Measurements from ENCODE around the gene CR1L.

CR1L gene

DNA sequence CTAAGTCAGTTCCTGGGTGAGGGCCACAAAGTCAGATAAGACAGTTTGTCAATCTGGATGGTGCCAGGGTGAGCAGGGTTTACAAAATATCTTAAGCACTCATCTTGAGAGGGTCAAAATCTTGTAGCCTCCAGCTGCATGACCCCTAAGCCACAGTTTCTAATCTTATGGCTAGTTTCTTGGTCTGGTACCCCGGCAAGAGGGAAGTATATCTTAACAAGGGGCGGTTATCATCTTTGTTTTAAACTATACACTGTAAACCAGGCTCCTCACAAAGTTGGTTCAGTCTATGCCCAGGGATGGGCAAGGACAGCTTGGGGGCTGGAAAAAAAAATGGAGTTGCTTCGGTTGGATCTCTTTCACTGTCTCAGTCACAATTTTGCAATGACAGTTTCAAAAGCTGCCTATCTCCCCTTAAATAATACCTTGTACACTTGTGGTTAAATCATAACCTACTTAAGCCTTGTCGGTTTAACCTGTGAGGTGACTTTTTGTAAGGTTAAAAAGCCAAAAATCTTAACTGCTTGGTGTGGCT lies 99.1 kb downstream of the CR1L start:
- Histone ChIP-seq H2AFZ (no peak overlapping the region), H3K4me2 (ENCODE audit: low read length) (no peak overlapping the region), H3K27me3 (ENCODE audit: control insufficient read depth, insufficient read depth, low read length) (no peaks in the 10 kb centered on the region), H3K4me3 (ENCODE audit: low read depth, low read length) (no peak overlapping the region), H3K4me1 (no peaks in the 10 kb centered on the region), H3K9ac (no peak overlapping the region), H3K79me2 (no peaks in the 10 kb centered on the region), H3K36me3 (ENCODE audit: control insufficient read depth, insufficient read depth, low read length) (no peaks in the 10 kb centered on the region), H3K27ac (no peak overlapping the region), H3K9me3 (ENCODE audit: control insufficient read depth, low read length) (no peaks in the 10 kb centered on the region)
- TF ChIP-seq, protein P1, sequence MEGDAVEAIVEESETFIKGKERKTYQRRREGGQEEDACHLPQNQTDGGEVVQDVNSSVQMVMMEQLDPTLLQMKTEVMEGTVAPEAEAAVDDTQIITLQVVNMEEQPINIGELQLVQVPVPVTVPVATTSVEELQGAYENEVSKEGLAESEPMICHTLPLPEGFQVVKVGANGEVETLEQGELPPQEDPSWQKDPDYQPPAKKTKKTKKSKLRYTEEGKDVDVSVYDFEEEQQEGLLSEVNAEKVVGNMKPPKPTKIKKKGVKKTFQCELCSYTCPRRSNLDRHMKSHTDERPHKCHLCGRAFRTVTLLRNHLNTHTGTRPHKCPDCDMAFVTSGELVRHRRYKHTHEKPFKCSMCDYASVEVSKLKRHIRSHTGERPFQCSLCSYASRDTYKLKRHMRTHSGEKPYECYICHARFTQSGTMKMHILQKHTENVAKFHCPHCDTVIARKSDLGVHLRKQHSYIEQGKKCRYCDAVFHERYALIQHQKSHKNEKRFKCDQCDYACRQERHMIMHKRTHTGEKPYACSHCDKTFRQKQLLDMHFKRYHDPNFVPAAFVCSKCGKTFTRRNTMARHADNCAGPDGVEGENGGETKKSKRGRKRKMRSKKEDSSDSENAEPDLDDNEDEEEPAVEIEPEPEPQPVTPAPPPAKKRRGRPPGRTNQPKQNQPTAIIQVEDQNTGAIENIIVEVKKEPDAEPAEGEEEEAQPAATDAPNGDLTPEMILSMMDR (IDR thresholded peaks at IDR 0.05): no peak

DNA sequence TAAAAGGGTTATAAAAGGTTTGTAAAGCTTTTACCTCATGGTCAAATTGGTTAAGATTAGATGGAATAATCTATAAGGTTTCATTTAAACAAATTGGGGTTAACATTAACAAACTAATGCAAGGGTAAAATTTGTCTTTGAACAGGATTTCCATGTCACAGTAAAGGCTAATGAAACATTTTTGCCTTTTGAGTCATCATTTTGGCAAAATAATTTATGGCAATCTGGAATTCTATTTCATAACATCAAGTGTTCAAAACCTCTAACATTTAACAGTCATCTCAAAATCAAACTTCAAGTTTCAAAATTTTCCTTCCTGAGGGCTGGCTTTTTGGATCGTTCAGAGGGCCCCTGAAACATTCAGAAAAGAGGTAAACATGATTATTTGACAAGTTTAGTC lies 100.4 kb downstream of the CR1L start:
- no peaks in the 10 kb centered on the region for H3K36me3 ChIP-seq (ENCODE audit: control insufficient read depth, insufficient read depth, low read length)
- no peak overlapping the region for H2AFZ ChIP-seq
- no peaks in the 10 kb centered on the region for H3K27me3 ChIP-seq (ENCODE audit: control insufficient read depth, insufficient read depth, low read length)
- no peak overlapping the region for H3K9ac ChIP-seq
- H3K4me1 ChIP-seq: no peaks in the 10 kb centered on the region
- no peak overlapping the region for H3K4me2 ChIP-seq (ENCODE audit: low read length)
- TF ChIP-seq, protein P1 (IDR thresholded peaks at IDR 0.05): no peak
- H3K9me3 ChIP-seq (ENCODE audit: control insufficient read depth, low read length): no peaks in the 10 kb centered on the region
- no peak overlapping the region for H3K27ac ChIP-seq
- H3K4me3 ChIP-seq (ENCODE audit: low read depth, low read length): no peak overlapping the region
- H3K79me2 ChIP-seq: no peaks in the 10 kb centered on the region

DNA sequence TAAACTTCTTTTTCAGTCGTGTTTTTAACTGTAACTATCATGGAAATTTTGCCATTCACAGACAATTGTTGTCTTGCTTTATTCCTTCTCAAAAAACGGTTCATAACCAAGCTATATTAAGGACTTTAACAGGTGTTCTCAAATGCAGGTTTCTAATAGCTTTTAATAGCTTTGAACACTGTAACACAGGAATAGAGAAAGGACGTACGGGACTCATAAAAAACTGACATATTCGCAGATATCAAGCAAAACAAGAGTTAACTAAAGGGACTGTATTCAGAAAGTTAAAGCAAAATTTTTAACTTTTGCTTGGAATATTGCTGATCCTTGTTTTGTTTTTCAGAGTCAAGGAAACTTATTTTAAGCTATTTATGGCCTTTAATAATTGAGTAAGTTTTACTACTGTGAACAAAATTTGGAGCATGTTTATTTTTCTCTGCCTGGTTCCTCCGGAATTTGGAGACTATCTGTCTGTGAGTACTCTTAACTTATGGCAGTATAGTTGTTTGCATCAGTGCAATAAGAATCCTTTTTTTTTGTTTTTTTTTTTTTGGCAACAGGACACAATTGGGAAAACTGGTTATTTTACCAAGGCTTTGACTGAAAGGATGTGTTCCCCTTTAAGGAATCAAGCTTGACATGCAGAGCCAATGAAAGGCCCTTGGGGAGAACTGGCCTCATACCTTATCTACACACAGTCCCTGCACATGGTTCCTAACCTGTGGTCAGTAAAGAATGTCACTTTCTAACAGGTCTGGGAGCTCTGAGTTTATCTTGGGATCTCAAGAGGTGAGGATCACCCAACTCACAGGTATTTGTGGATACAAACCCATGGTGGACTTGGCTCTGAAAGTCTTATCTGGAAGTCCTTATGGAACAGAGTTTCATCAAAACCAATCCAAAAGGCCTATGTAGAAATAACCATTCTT lies 101.2 kb downstream of the CR1L start:
- TF ChIP-seq, protein P1 (IDR thresholded peaks at IDR 0.05): no peak

DNA sequence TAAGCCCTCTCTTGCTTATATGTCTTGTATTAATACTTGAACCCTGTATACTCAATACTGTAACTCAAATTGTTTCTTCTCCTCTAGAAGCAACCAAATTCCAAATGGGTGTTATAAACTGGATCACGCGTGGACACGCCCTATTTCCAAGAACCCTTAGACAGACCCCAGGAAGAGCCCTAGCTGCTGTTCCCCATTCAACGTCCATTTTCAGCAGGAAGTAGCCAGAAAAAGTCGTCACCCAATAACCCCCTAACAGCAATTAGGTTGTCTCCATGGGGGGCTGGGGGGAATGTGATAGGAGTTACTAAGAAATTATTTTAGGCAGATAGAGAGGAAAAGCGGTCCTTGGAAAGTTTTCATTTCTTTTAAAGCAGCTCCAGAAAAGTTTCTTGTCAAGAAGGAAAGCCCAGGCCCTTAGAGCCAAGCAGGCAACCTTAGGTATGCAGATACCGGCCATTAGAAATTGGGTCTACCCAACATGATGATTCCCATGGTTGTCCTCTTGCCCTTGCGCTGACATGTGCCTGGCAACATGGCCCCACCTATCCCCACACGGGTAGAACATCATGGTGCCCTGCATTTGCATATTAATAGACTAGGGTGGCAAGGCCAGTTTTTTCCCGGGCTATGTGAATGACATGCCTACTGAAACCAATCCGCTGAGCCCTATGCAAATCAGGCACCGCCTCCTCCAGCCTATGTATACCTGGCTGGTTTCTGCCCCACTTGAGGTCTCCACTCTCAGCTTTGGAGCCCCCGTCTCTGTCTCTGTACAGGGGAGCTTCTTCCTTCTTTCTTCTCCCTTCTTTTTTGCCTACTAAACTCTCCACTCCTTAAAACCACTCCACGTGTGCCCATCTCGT lies 102.9 kb downstream of the CR1L start:
- no peak overlapping the region for H2AFZ ChIP-seq
- H3K27ac ChIP-seq: no peak overlapping the region
- no peak overlapping the region for H3K4me2 ChIP-seq (ENCODE audit: low read length)
- H3K36me3 ChIP-seq (ENCODE audit: control insufficient read depth, insufficient read depth, low read length): no peaks in the 10 kb centered on the region
- H3K79me2 ChIP-seq: peaks cover 2% of the 10 kb centered on the region
- no peaks in the 10 kb centered on the region for H3K4me1 ChIP-seq
- H3K27me3 ChIP-seq (ENCODE audit: control insufficient read depth, insufficient read depth, low read length): no peaks in the 10 kb centered on the region
- no peak overlapping the region for H3K4me3 ChIP-seq (ENCODE audit: low read depth, low read length)
- no peak overlapping the region for H3K9ac ChIP-seq
- TF ChIP-seq, protein P1 (IDR thresholded peaks at IDR 0.05): no peak
- H3K9me3 ChIP-seq (ENCODE audit: control insufficient read depth, low read length): no peaks in the 10 kb centered on the region

More for the DNA sequence above, 101.2 kb downstream of the CR1L start:
- H3K4me2 ChIP-seq (ENCODE audit: low read length): no peak overlapping the region
- H3K27me3 ChIP-seq (ENCODE audit: control insufficient read depth, insufficient read depth, low read length): no peaks in the 10 kb centered on the region
- H2AFZ ChIP-seq: no peak overlapping the region
- H3K36me3 ChIP-seq (ENCODE audit: control insufficient read depth, insufficient read depth, low read length): no peaks in the 10 kb centered on the region
- no peak overlapping the region for H3K27ac ChIP-seq
- no peak overlapping the region for H3K4me3 ChIP-seq (ENCODE audit: low read depth, low read length)
- H3K9me3 ChIP-seq (ENCODE audit: control insufficient read depth, low read length): no peaks in the 10 kb centered on the region
- no peaks in the 10 kb centered on the region for H3K79me2 ChIP-seq
- no peaks in the 10 kb centered on the region for H3K4me1 ChIP-seq
- H3K9ac ChIP-seq: no peak overlapping the region

Measured in parathyroid adenoma (tissue), 2 donors.